ENCODE measurements around the gene MYO1D.
A peak's percentile ranks its signal among the peaks of the same experiment; 100 is the strongest.
"Not testable (repeated sequence)": the region's sequence is repeated elsewhere in the genome, so short reads cannot be mapped to it uniquely, and the experiment has no call there.

Gene MYO1D

DNA sequence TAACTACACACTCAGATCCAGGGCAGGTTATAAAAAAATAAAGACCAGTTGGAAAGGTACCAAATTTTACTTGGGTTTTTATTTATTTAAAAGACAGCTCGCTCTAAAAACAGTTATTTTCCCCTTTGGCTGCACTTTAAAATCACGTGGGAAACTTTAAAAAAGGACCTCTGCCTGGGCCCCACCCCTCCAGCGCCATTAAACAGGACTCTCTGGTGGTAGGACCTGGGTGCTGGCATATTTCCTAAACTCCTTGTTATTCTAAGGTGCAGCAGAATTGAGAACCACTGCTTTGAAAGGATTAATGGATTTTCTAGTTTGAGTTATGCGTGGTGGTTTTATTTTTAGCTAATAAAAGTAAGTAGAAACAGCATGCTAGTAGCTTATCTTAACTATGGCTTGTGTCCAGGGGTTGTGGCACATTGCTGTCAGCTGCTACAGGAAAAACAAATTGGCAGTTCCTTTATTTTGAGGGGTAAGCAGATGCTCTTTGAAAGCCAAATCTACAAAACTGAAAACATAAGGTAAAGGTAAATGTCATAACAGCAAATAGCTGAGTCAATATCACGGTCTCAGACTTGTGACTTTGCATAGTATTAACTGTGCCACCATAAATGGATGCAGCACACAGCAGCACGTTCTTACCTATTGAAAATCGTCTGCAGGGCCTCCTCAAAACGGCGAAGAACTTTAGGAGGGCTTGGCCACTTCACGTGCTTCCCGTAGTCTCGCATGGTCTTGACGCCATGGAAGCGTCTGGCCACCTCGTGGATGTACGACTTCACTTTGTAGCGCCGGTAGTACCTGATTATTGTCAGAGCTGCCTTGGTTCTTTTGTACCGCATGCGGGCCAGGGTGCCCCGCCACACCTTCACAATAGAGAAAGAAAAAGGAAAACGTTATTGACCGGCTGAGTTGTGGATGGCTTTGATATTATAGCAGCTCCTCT lies 218.2 kb downstream of the MYO1D start:
- DNase-seq: no peak

DNA sequence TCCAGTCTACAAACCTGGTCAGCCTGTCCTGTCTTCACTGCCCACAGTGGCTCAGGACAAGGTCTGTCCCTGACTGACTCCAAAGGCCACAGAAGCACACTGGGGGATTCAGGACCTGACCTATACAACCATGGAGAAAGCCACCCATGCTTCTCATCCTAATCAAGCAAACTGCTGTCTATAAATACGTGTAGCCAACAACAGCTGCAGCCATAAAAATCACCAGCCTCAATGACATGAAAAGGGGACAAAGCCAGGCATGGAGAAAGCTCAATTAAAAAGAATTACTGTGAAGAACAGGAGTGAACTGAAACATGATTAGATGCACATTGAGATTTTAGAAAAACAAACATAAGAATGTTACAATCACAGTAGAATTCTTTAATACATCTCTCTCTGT lies 220.0 kb downstream of the MYO1D start:
- no peak for DNase-seq

DNA sequence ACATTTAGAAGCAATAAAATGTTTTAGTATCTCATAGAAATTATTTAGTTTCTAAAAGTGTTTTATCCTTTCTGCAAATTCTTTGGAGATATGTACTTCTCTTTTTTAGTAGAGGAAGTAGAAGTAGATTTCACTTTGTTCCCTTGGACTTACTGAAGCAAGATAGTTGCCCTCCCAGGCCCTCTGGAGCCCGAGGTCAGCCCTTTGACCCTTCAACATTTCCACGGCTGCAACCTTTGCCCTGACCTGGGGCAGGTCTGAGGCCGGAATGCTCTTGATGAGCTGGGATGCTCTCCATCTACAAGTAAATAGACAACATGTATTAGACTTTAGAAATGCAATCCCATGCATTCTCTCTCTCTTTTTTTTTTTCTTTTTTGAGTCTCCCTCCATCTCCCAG lies 222.6 kb downstream of the MYO1D start:
- no peak for DNase-seq

DNA sequence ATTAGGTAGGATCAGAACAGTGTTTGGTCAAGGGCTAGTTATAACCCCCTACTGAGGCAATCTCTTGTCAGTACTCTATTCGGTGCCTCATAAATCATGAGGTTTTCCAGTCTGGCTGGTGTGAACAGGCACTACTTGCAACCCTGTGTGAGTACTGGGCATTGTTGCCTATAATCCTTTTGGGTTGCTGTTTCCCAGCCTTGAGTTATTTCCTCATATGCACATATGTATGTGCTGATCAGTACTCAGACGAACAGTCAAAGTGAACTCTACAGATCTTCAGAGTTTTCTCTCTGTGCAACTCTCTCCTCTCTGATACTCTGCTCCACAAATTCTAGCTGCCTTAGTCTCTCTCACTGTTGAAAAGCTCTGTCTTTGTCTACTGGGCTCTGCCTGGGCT lies 225.8 kb downstream of the MYO1D start:
- DNase-seq: no peak

DNA sequence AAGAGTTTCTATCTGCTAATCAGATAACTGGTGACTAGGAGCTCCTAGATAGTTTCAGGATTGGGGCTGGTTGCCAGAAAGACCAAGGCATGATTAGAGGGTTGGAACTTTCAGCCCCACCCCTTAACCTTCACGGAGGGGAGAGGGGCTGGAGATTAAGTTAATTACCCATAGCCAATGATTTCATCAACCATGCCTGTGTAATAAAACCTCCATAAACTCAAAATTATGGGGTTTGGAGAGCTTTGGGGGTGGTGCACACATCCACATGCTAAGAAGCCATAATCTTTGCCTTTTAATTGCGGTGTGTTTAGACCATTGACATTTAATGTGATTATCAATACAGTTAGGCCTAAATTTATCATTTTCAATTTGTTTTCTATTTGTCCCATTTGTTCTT lies 228.5 kb downstream of the MYO1D start:
- DNase-seq: no peak

DNA sequence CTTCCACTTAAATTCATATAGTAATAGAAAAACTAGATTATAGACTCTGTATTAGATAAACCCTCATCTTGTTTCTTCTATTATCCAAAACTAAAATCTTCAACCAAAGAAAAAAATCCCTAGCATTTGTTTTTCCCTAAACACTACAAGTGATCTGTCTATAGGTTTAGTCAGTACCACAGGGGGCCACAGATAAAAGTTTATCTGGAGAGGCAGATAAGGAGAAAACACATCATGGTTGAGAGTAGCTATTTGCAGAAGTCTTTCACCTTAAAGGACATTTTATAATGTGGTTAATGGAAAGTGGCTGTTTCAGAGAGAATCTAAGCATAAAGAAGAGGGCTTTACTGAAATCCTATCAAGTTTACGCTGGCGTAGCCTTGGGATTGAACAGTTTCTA lies 230.0 kb downstream of the MYO1D start:
- no peak for DNase-seq

DNA sequence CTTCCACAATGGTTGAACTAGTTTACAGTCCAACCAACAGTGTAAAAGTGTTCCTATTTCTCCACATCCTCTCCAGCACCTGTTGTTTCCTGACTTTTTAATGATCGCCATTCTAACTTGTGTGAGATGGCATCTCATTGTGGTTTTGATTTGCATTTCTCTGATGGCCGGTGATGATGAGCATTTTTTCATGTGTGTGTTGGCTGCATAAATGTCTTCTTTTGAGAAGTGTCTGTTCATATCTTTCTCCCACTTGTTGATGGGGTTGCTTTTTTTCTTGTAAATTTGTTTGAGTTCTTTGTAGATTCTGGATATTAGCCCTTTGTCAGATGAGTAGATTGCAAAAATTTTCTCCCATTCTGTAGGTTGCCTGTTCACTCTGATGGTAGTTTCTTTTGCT lies 235.4 kb downstream of the MYO1D start:
- DNase-seq: not testable (repeated sequence)

DNA sequence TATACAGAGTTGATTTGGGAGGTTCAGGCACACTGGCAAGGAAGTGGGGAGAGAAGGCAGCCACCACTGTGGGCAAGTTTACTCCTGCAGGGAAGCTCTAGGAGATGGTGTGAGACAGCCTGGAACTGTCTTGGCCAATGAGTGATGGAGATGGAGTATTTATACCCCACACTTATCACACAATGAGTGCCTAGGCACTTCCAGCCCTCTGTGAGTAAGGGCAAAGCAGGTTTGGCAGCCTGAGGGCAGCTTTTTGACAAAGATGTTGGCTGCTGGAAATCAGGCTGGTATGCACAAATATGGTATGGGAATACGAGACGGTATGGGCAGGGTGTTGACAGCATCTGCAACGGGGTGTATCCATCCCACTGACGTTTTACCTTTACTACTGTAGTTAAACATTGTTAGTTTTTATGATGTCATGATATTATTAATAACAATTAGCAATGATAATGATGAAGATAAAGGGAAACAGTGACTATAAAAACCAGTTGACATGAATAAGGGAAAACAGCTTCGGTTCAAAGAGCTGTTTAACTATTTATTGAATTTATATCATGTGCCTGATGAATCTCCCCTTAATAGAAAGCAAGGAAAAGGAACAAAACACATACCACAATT lies 240.2 kb downstream of the MYO1D start:
- no peak for DNase-seq

DNA sequence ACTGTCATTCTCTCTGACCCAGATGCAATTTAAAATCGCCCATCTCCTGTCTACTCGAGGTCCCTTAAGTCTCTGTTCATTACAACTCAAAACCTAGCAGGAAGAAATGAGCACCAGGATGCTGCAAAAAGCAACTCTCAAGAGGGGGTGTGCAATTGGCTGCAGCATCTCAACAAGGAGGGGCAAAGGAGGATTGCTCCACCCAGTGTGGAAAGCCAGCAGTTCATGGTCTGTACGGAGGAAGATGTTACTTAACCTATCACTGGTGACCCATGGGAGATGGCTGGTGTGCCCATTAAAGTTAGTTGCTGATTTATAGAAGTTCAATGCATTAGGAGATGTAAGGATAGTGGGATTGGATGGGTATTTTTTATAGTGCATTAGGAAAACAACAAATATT lies 242.8 kb downstream of the MYO1D start:
- no peak for DNase-seq

DNA sequence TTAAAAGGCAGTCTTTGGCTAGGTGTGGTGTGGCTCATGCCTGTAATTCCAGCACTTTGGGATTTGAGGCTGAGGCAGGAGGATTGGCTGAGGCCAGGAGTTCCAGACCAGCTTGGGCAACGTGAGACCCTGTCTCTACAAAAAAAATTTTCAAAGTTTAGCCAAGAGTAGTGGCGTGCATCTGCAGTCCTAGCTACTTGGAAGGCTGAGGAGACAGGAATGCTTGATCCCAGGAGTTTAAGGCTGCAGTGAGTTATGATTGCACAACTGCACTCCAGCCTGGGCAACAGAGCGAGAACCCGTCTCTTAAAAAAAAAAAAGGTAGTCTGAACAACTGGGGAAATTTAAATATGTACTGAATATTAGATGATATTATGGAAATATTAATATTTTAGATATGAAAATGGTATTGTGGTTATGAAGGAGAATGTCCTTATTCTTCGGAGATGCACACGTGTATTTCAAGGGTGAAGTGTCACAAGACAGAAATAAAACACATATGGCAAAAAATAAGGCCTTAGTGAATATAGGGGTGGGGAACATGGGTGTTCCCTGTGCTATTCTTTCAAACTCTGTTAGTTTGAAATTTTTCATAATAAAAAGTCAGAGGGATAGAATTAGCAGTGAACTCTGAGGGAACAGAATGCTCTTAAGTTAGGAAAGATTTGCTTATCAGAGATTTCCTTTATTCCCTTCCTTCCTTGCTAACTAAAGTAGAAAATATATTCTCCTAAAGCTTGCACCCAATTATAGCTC lies 245.4 kb downstream of the MYO1D start:
- no peak for DNase-seq

DNA sequence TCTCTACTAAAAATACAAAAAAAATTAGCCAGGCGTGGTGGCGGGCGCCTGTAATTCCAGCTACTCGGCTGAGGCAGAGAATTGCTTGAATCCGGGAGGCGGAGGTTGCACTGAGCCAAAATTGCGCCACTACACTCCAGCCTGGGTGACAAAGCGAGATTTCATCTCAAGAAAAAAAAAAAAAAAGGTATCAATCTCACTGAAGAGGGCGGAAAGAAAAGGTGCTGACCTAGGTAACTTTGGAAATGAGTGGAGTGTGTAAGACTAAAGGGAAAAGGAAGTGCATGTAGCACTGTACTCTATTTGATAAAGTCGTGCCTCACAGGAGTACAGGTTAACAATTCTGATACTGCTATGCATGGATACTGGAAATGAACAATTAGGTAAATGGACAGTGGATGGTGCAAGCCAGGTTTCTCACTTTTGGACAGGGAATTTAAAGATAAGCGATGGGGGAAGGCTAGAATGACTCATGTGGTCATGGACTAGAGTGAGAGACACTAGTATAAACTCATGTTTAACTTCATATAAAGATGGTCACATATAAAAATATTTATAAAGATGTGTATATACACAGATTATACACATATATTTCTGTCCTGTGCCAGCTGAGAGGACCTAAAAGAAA lies 247.2 kb downstream of the MYO1D start:
- DNase-seq: no peak

DNA sequence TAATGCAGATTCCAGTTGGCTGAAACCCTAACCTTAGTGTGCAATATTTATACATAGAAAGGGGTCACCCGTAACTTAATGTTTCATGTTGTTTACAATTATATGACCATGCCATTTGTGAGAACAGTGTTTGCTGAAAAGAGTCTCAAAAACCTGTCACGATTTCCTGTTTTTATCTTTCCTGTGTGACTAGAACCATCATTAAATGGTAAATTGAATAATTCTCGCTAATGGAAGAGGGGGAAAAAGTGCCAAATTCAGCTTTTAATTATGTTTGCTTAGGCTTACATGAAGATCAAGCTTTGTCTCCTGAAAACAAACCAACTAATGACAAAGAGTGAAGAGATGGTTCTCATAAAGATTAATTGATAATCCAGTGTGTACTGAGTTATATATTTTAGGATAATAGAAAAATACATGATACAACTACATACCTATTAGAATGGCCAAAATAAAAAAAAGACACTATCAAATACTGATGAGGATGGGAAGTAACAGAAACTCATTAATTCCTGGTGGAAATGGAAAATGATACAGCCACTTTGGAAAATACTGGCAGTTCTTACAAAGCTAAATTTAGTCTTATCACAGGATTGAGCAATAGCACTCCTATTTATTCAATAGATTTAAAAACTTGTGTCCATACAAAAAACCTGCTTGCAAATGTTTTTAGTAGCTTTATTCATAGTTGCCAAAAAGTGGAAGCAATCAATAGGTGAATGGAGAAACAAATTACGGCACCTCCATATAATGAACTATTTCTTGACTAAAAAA lies 248.5 kb downstream of the MYO1D start:
- no peak for DNase-seq

DNA sequence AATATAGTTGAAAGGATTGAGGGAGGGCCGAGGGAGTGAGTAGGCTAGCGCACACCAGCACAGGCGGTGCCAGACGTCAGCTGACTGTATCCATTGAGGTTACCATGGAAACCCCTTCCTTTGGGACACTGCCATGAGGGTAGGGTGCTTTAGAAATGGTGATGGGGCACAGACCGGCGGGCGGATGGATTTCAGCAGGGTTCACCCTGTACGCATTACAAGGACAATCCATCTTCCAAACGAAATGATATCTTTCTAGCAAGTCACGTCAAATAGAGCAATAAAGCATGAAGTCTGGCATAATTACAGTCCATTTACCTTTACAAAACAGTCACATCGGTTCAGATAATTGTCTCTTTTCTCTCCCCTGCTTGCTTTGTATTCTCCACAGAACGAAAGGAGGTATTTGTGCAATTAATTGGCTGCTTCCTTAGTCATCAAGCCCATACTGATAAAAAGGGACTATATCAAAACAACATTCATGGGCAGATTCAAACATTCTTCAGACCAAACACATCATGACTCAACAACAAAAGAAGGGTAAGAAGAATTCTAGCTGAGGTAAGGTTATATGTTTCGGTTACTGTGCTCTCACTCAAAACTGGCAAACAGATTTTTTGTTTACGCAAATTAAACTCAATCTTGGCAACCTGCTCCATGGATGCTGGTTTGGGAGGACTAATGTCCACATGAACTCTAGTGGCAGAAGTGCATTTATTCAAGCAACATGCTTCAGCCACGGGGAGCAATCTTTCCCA lies 249.5 kb downstream of the MYO1D start:
- DNase-seq: no peak

DNA sequence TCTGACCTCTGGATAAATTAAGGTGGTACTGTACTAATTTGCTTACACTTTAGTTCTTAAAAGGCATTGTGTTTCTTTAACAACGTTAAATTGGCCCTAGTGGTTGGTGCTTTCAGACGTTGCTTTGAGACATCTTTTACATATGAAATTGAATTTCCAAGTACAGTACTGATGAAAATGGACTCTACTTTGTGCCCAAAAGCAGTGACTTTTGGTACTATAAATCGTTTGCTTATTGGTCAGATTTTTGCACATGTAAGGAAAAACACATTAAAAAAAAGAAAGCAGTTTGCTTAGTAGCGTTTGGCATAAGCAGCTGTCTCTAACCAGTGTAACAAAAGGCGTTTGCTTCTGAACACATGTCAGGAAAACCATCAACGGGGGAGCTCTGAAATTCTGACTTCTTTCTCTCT lies 250.5 kb downstream of the MYO1D start:
- peak in 1 of 2 experiments; percentile 17 for DNase-seq

DNA sequence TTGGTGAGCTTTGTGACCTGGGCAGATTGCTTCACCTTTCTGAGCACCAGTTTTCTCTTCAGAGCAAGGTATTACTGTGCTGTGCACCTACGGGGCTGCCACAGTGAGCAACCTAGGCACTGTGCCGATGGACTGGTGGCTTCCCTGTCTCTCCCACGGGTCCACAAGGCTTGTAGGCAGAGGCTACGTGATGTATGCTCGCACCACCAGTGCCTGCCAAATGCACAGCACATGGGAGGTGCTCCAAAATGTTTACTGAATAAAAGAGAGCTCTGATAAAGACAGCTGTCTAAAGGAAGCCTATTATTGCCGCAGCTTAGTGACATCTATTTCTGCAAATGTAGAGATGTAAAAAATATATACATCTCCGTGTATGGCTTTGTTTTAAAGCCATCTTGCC lies 251.0 kb downstream of the MYO1D start:
- DNase-seq: no peak

DNA sequence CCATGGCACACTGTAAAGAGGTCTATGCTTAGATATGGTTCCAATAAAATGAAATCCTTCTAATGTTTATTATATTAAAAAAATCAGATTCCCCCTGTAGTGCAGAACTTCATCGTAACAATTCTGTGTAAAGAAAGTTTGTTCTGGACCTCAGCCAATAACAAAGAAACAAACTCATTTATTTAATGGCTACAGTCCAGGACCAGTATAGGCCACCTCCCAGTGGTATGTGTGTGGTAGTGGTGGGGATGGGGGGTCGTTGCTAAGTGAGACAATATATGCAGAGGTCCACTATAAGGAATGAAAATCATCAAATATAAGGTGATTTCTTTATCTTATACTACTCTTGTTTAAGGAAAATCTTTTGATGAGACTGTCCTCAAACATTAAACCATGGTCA lies 253.7 kb downstream of the MYO1D start:
- no peak for DNase-seq

DNA sequence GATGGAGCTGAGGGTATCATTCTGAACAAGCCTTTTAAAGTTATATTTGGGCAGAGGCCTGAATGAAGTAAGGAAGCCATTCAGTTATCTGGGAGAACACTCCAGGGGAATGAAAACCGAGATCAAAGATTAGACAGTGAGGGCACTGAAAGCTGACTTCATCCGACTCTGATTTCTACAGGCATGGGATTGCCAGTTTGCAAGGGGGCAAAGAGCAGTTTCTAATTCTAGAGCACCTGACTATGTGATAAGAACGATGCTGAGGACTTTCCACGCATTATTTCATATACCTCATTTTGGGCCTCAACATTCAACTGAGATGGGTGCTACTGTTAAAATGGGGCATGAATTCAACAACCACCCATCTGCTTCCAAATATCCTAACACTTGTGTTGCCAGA lies 254.4 kb downstream of the MYO1D start:
- DNase-seq: no peak

DNA sequence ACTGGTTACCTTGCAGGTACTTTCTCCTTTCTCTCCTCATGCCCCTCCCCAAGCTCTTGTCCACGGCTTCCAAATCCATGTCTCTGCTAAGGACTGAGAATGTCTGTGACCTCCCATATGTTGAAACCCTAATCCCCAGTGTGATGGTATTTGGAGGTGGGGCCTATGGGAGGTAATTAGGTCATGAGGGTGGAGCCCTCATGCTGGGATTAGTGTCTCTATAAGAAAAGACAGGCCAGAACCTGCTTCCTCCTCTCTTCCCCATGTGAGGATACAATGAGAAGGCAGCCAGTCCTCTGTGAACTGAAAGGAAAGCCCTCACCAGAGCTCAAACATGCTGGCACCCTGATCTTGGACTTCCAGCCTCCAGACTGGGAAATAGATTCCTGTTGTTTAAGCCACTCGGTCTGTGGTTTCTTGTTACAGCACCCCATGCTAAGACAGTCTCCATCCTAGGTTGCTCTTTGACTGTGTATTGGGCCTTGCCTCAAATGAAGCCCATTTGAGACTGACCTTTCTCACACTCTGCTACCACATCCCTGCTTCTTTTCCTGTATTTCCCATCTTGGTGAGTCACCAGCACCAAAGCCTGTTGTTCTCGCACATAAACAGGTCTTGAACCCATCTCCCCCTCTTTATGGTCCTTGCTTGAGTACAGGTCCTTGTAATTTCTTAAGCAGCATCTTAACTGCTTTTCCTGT lies 255.2 kb downstream of the MYO1D start:
- DNase-seq: no peak

DNA sequence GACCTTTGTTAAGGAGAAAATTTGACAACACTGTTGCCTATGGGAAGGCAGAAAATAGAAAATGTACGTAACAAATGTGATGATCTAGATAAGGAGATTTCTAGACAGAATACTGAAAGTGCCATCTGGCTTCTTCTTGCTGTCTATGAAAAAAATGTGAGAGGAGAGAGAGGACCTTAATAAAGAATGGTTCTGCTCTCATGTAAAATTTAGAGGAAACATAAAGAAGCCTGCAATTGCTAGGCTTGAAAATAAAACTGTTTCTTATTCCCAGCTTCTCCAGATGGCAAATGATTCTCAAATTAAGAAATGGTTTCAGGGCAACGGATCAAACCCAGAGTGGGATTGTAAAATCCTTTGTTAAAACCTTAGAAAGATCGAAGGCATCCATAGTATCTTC lies 261.6 kb downstream of the MYO1D start:
- no peak for DNase-seq

DNA sequence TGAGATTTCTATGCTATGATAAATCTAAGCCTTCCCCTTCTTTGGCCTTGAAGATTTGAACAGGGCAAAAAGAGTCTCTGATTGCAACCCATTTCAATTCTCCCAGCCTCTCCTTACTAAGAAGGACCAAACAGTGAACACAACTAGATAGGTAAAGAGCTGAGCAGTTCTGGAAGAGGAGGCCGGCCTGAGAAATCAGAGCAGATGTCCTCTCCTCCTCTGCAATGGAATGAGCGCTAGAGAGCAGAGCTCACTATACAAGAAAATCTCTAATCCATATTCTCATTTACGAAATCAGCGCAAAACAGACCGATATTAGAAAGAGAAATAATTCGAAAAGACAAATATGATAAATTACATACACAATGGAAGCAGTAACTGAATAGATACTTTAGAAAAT lies 266.0 kb downstream of the MYO1D start:
- DNase-seq: no peak

All from NCI-H526 (cell line).